Measurements from ENCODE around the gene PANK2.
"Not testable (repeated sequence)": the region's sequence is repeated elsewhere in the genome, so short reads cannot be mapped to it uniquely, and the experiment has no call there.

Gene PANK2

GRCh38 chr20:3888622-3889488 is at the start of gene PANK2:
Gene PANK2 (plus strand): TSS chr20:3889387.
- in situ Hi-C loops (cut with MboI; ENCODE audit: low sequenced_read_pairs), result no loop called here

- in situ Hi-C loops (cut with MboI; ENCODE audit: low sequenced_read_pairs), result not testable (repeated sequence)
Observed at GRCh38 chr20:3840201-3840600, 49.0 kb upstream of the PANK2 start.

- in situ Hi-C loops (cut with MboI; ENCODE audit: low sequenced_read_pairs), result no loop called here
Observed at GRCh38 chr20:3842348-3842930, 46.7 kb upstream of the PANK2 start.

GRCh38 chr20:3843490-3843889 is 45.7 kb upstream of the PANK2 start:
- in situ Hi-C loops (cut with MboI; ENCODE audit: low sequenced_read_pairs), result no loop called here

- in situ Hi-C loops (cut with MboI; ENCODE audit: low sequenced_read_pairs), result not testable (repeated sequence)
Observed at GRCh38 chr20:3843990-3844619, 45.1 kb upstream of the PANK2 start.

GRCh38 chr20:3846378-3846739 is 42.8 kb upstream of the PANK2 start:
- in situ Hi-C loops (cut with MboI; ENCODE audit: low sequenced_read_pairs), result no loop called here

GRCh38 chr20:3846740-3847428 is 42.3 kb upstream of the PANK2 start, which contains the start of gene MAVS:
Gene MAVS (plus strand): TSS chr20:3846834. CDS start chr20:3854625, 7,791 bp downstream.
- in situ Hi-C loops (cut with MboI; ENCODE audit: low sequenced_read_pairs), result no loop called here

GRCh38 chr20:3847429-3847940 is 41.7 kb upstream of the PANK2 start:
- in situ Hi-C loops (cut with MboI; ENCODE audit: low sequenced_read_pairs), result no loop called here

- in situ Hi-C loops (cut with MboI; ENCODE audit: low sequenced_read_pairs), result no loop called here
Observed at GRCh38 chr20:3848565-3848964, 40.6 kb upstream of the PANK2 start.

GRCh38 chr20:3854462-3854871 is 34.7 kb upstream of the PANK2 start:
- in situ Hi-C loops (cut with MboI; ENCODE audit: low sequenced_read_pairs), result no loop called here

- in situ Hi-C loops (cut with MboI; ENCODE audit: low sequenced_read_pairs), result no loop called here
Observed at GRCh38 chr20:3857405-3857804, 31.8 kb upstream of the PANK2 start.

GRCh38 chr20:3858689-3859088 is 30.5 kb upstream of the PANK2 start:
- in situ Hi-C loops (cut with MboI; ENCODE audit: low sequenced_read_pairs), result no loop called here

- in situ Hi-C loops (cut with MboI; ENCODE audit: low sequenced_read_pairs), result no loop called here
Observed at GRCh38 chr20:3861191-3861590, 28.0 kb upstream of the PANK2 start.

- in situ Hi-C loops (cut with MboI; ENCODE audit: low sequenced_read_pairs), result no loop called here
Observed at GRCh38 chr20:3862333-3862732, 26.9 kb upstream of the PANK2 start.

- in situ Hi-C loops (cut with MboI; ENCODE audit: low sequenced_read_pairs), result no loop called here
Observed at GRCh38 chr20:3863317-3863716, 25.9 kb upstream of the PANK2 start.

GRCh38 chr20:3864518-3864917 is 24.7 kb upstream of the PANK2 start:
- in situ Hi-C loops (cut with MboI; ENCODE audit: low sequenced_read_pairs), result no loop called here

GRCh38 chr20:3865152-3865886 is 23.9 kb upstream of the PANK2 start:
- in situ Hi-C loops (cut with MboI; ENCODE audit: low sequenced_read_pairs), result no loop called here

GRCh38 chr20:3865887-3866407 is 23.2 kb upstream of the PANK2 start:
- in situ Hi-C loops (cut with MboI; ENCODE audit: low sequenced_read_pairs), result no loop called here

GRCh38 chr20:3866464-3866863 is 22.7 kb upstream of the PANK2 start:
- in situ Hi-C loops (cut with MboI; ENCODE audit: low sequenced_read_pairs), result no loop called here

- in situ Hi-C loops (cut with MboI; ENCODE audit: low sequenced_read_pairs), result no loop called here
Observed at GRCh38 chr20:3867802-3868201, 21.4 kb upstream of the PANK2 start.

All from hTERT RPE-1 (cell line).